ENCODE measurements around the gene MIS18BP1.

MIS18BP1 gene

GRCh38 chr14:45185100-45185814, 67.7 kb downstream of the MIS18BP1 start:
- no peaks in the 10 kb centered on the region for H3K27me3 ChIP-seq (ENCODE audit: insufficient read depth, low read depth)
- H2AFZ ChIP-seq (ENCODE audit: low read depth): no peak overlapping the region
- TF ChIP-seq CTCF (conservative IDR thresholded peaks at IDR 0.05; ENCODE audit: low read depth, low read length): no peak
- no peaks in the 10 kb centered on the region for H4K20me1 ChIP-seq (ENCODE audit: insufficient read depth)
- H3K27ac ChIP-seq: no peak overlapping the region
- H3K36me3 ChIP-seq (ENCODE audit: insufficient read depth): no peaks in the 10 kb centered on the region
- H3K79me2 ChIP-seq (ENCODE audit: insufficient read depth, low read depth): no peaks in the 10 kb centered on the region
- H3K4me2 ChIP-seq: no peak overlapping the region
- H3K9ac ChIP-seq: no peak overlapping the region
- no peaks in the 10 kb centered on the region for H3K4me1 ChIP-seq (ENCODE audit: low read depth, poor library complexity, severe bottlenecking)
- H3K4me3 ChIP-seq (IDR thresholded peaks at IDR 0.05; ENCODE audit: insufficient read depth, low read depth, low read length): no peak overlapping the region

- H3K9ac ChIP-seq: no peak overlapping the region
- no peaks in the 10 kb centered on the region for H3K27me3 ChIP-seq (ENCODE audit: insufficient read depth, low read depth)
- H3K36me3 ChIP-seq (ENCODE audit: insufficient read depth): no peaks in the 10 kb centered on the region
- no peaks in the 10 kb centered on the region for H4K20me1 ChIP-seq (ENCODE audit: insufficient read depth)
- no peaks in the 10 kb centered on the region for H3K79me2 ChIP-seq (ENCODE audit: insufficient read depth, low read depth)
- no peak for TF ChIP-seq CTCF (conservative IDR thresholded peaks at IDR 0.05; ENCODE audit: low read depth, low read length)
- no peak overlapping the region for H3K4me3 ChIP-seq (IDR thresholded peaks at IDR 0.05; ENCODE audit: insufficient read depth, low read depth, low read length)
- H3K4me2 ChIP-seq: no peak overlapping the region
- no peak overlapping the region for H2AFZ ChIP-seq (ENCODE audit: low read depth)
- no peaks in the 10 kb centered on the region for H3K4me1 ChIP-seq (ENCODE audit: low read depth, poor library complexity, severe bottlenecking)
- no peak overlapping the region for H3K27ac ChIP-seq
Observed at GRCh38 chr14:45181806-45182205, 71.2 kb downstream of the MIS18BP1 start.

- no peaks in the 10 kb centered on the region for H3K27me3 ChIP-seq (ENCODE audit: insufficient read depth, low read depth)
- no peaks in the 10 kb centered on the region for H3K79me2 ChIP-seq (ENCODE audit: insufficient read depth, low read depth)
- H3K4me3 ChIP-seq (IDR thresholded peaks at IDR 0.05; ENCODE audit: insufficient read depth, low read depth, low read length): no peak overlapping the region
- H2AFZ ChIP-seq (ENCODE audit: low read depth): no peak overlapping the region
- no peak overlapping the region for H3K9ac ChIP-seq
- H3K4me1 ChIP-seq (ENCODE audit: low read depth, poor library complexity, severe bottlenecking): no peaks in the 10 kb centered on the region
- no peaks in the 10 kb centered on the region for H4K20me1 ChIP-seq (ENCODE audit: insufficient read depth)
- no peak overlapping the region for H3K4me2 ChIP-seq
- no peaks in the 10 kb centered on the region for H3K36me3 ChIP-seq (ENCODE audit: insufficient read depth)
- no peak for TF ChIP-seq CTCF (conservative IDR thresholded peaks at IDR 0.05; ENCODE audit: low read depth, low read length)
- no peak overlapping the region for H3K27ac ChIP-seq
Observed at GRCh38 chr14:45181329-45181728, 71.7 kb downstream of the MIS18BP1 start.

GRCh38 chr14:45177076-45177475, 75.9 kb downstream of the MIS18BP1 start:
- TF ChIP-seq CTCF (conservative IDR thresholded peaks at IDR 0.05; ENCODE audit: low read depth, low read length): no peak
- Histone ChIP-seq H4K20me1 (ENCODE audit: insufficient read depth) (no peaks in the 10 kb centered on the region), H3K79me2 (ENCODE audit: insufficient read depth, low read depth) (no peaks in the 10 kb centered on the region), H3K4me3 (IDR thresholded peaks at IDR 0.05; ENCODE audit: insufficient read depth, low read depth, low read length) (no peak overlapping the region), H3K27ac (no peak overlapping the region), H3K4me1 (ENCODE audit: low read depth, poor library complexity, severe bottlenecking) (no peaks in the 10 kb centered on the region), H3K4me2 (no peak overlapping the region), H3K36me3 (ENCODE audit: insufficient read depth) (no peaks in the 10 kb centered on the region), H3K27me3 (ENCODE audit: insufficient read depth, low read depth) (no peaks in the 10 kb centered on the region), H2AFZ (ENCODE audit: low read depth) (no peak overlapping the region), H3K9ac (no peak overlapping the region)
